HG03045 (cell line): ENCODE measurements around the gene SKAP2.
"Not testable (repeated sequence)": the region's sequence is repeated elsewhere in the genome, so short reads cannot be mapped to it uniquely, and the experiment has no call there.

Experiments used
- ATAC-seq: cut with Tn5 transposase; IDR thresholded peaks from one replicate; pipeline ENCODE4 v1.9.1; 2021; ENCODE audit warnings: mild to moderate bottlenecking, moderate library complexity; ENCODE audit not compliant: unreplicated experiment

The SKAP2 gene

GRCh38 chr7:26857506-26858240 is 6.7 kb downstream of the SKAP2 start:
- ATAC-seq, result peak; percentile 51

GRCh38 chr7:26857170-26857505 is 7.3 kb downstream of the SKAP2 start:
- ATAC-seq, result no peak

- ATAC-seq, result no peak
Observed at GRCh38 chr7:26856176-26856985, 8.0 kb downstream of the SKAP2 start.

GRCh38 chr7:26854876-26855855 is 9.2 kb downstream of the SKAP2 start:
- ATAC-seq, result no peak

GRCh38 chr7:26853788-26854393 is 10.5 kb downstream of the SKAP2 start:
- ATAC-seq, result no peak

- ATAC-seq, result no peak
Observed at GRCh38 chr7:26850193-26850651, 14.2 kb downstream of the SKAP2 start.

GRCh38 chr7:26843705-26844104 is 20.7 kb downstream of the SKAP2 start:
- ATAC-seq, result no peak

GRCh38 chr7:26842897-26843296 is 21.5 kb downstream of the SKAP2 start:
- no peak for ATAC-seq

GRCh38 chr7:26841003-26841739 is 23.2 kb downstream of the SKAP2 start:
- no peak for ATAC-seq

- ATAC-seq, result not testable (repeated sequence)
Observed at GRCh38 chr7:26836793-26837192, 27.6 kb downstream of the SKAP2 start.

- ATAC-seq, result no peak
Observed at GRCh38 chr7:26815426-26815825, 49.0 kb downstream of the SKAP2 start.

- no peak for ATAC-seq
Observed at GRCh38 chr7:26813432-26813831, 51.0 kb downstream of the SKAP2 start.

GRCh38 chr7:26794541-26794940 is 69.8 kb downstream of the SKAP2 start:
- ATAC-seq, result no peak

- no peak for ATAC-seq
Observed at GRCh38 chr7:26792576-26792975, 71.8 kb downstream of the SKAP2 start.

GRCh38 chr7:26792006-26792405 is 72.4 kb downstream of the SKAP2 start:
- no peak for ATAC-seq

GRCh38 chr7:26789481-26790184 is 74.8 kb downstream of the SKAP2 start:
- ATAC-seq, result no peak

- ATAC-seq, result no peak
Observed at GRCh38 chr7:26787701-26788100, 76.7 kb downstream of the SKAP2 start.

- no peak for ATAC-seq
Observed at GRCh38 chr7:26784118-26784517, 80.3 kb downstream of the SKAP2 start.

- no peak for ATAC-seq
Observed at GRCh38 chr7:26782501-26782900, 81.9 kb downstream of the SKAP2 start.
